Fibroblast of pulmonary artery (primary cell): ENCODE results near the gene EVPL.

ENCODE experiments used
- DNase-seq: peaks from one replicate; pipeline ENCODE4 v3.0.0-alpha.2; 2010; ENCODE audit warnings: low read depth
- H3K4me3 ChIP-seq: replicated peaks from 2 replicates; pipeline ENCODE4 v1.5.1; 2011; ENCODE audit warnings: low read depth, mild to moderate bottlenecking, control low read depth, low read length, moderate library complexity
- TF ChIP-seq, protein P1 (sequence below): IDR thresholded peaks from 2 replicates; pipeline ENCODE4 v1.5.1; 2011; ENCODE audit warnings: mild to moderate bottlenecking, control low read depth, low read length, inconsistent platforms; ENCODE audit errors: missing control alignments

Gene EVPL

DNA sequence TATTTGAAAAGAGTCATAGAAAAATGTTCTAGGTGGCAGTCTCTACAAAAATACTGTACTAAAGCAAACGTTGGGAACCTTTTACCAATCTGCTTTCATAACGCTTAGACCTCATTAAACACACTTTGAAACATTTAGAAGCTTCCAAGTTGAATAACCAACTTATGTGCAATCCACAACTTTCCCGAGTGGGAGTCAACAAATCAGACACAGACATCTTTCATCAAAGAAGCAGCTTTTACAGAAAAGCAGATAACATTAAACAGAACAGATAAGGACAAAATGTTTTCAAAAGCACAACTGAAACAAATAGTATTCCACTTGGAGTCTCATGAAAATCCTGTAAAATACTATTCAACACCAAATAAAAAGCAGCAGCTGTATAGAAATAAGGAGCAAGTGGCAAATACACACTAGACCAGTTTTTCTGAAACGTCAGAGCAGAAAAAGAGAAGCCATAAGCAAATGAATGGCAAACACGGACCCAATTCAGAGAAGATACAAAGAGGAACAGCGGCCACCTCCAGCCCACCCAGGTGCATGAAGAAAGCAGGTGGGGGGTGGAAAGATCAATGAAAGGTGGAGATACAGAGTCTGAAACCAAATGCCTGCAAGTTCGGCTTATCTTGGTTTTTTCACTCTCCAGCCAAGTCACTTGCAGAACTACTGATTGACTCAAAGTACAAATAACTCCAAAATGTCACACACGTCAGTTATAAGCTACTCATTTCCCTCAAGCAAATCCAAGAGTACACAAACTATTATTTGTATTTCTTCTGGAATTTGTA is 67.9 kb downstream of the EVPL start:
- H3K4me3 ChIP-seq, result no peak overlapping the region
- TF ChIP-seq, protein P1, sequence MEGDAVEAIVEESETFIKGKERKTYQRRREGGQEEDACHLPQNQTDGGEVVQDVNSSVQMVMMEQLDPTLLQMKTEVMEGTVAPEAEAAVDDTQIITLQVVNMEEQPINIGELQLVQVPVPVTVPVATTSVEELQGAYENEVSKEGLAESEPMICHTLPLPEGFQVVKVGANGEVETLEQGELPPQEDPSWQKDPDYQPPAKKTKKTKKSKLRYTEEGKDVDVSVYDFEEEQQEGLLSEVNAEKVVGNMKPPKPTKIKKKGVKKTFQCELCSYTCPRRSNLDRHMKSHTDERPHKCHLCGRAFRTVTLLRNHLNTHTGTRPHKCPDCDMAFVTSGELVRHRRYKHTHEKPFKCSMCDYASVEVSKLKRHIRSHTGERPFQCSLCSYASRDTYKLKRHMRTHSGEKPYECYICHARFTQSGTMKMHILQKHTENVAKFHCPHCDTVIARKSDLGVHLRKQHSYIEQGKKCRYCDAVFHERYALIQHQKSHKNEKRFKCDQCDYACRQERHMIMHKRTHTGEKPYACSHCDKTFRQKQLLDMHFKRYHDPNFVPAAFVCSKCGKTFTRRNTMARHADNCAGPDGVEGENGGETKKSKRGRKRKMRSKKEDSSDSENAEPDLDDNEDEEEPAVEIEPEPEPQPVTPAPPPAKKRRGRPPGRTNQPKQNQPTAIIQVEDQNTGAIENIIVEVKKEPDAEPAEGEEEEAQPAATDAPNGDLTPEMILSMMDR, result no peak
- peak; percentile 14 for DNase-seq
